OCI-LY1 (cell line): ENCODE results near the gene ASPSCR1.

Experiments used
- H2AFZ ChIP-seq: fragments of 200-600 bp; sonication (generic), shearing (Covaris generic); 2 replicates; pipeline ENCODE4 v1.6.0; 2014; ENCODE audit warnings: antibody characterized with exemption, mild to moderate bottlenecking, low read length
- H3F3A ChIP-seq: fragments of 200-600 bp; sonication (generic), shearing (Covaris generic); 2 replicates; pipeline ENCODE4 v1.6.0; 2014; ENCODE audit warnings: mild to moderate bottlenecking, antibody characterized with exemption, low read length, moderate library complexity; ENCODE audit not compliant: insufficient read depth
- H3K27ac ChIP-seq: fragments of 200-600 bp; sonication (generic); 2 replicates; pipeline ENCODE4 v1.5.1; 2014; ENCODE audit warnings: low read length, mixed run types, mild to moderate bottlenecking, low read depth; ENCODE audit not compliant: poor library complexity, severe bottlenecking
- H3K27me3 ChIP-seq: fragments of 200-600 bp; sonication (generic); 2 replicates; pipeline ENCODE4 v1.6.0; 2014; ENCODE audit warnings: antibody characterized with exemption, mild to moderate bottlenecking, low read length, moderate library complexity; ENCODE audit not compliant: insufficient read depth
- H3K36me3 ChIP-seq: fragments of 200-600 bp; sonication (generic); 2 replicates; pipeline ENCODE4 v1.6.1; 2014; ENCODE audit warnings: mild to moderate bottlenecking, antibody characterized with exemption, low read length, moderate library complexity, mixed read lengths; ENCODE audit not compliant: insufficient read depth
- H3K4me1 ChIP-seq: fragments of 200-600 bp; sonication (generic); 2 replicates; pipeline ENCODE4 v1.5.1; 2014; ENCODE audit warnings: mild to moderate bottlenecking, low read length, moderate library complexity; ENCODE audit not compliant: insufficient read depth, severe bottlenecking
- H3K4me2 ChIP-seq: fragments of 200-600 bp; sonication (generic), shearing (Covaris generic); 2 replicates; pipeline ENCODE4 v1.6.1; 2014; ENCODE audit warnings: low read length
- H3K4me3 ChIP-seq: fragments of 200-600 bp; sonication (generic); 2 replicates; pipeline ENCODE4 v1.5.1; 2014; ENCODE audit warnings: low read length, low read depth, mild to moderate bottlenecking, mixed read lengths; ENCODE audit not compliant: poor library complexity, severe bottlenecking
- H3K79me2 ChIP-seq: fragments of 200-600 bp; shearing (Covaris generic); 2 replicates; pipeline ENCODE4 v1.6.1; 2016; ENCODE audit warnings: mixed run types, low read length, mixed read lengths; ENCODE audit not compliant: insufficient read depth
- H3K9ac ChIP-seq: fragments of 200-600 bp; sonication (generic), shearing (Covaris generic); 2 replicates; pipeline ENCODE4 v1.6.1; 2014; ENCODE audit warnings: mild to moderate bottlenecking, low read length, mixed read lengths
- H3K9me2 ChIP-seq: fragments of 200-600 bp; sonication (generic), shearing (Covaris generic); 2 replicates; pipeline ENCODE4 v1.6.1; 2014; ENCODE audit warnings: low read depth, mild to moderate bottlenecking, low read length, mixed read lengths
- H3K9me3 ChIP-seq: fragments of 200-600 bp; shearing (Covaris generic); 2 replicates; pipeline ENCODE4 v1.6.1; 2014; ENCODE audit warnings: low read length, mixed read lengths
- H4K20me1 ChIP-seq: fragments of 200-600 bp; sonication (generic), shearing (Covaris generic); 2 replicates; pipeline ENCODE4 v1.6.0; 2016; ENCODE audit warnings: mild to moderate bottlenecking, low read length; ENCODE audit not compliant: insufficient read depth
- EZH2 ChIP-seq: fragments of 200-600 bp; sonication (generic), shearing (Covaris generic); IDR thresholded peaks from 2 replicates; pipeline ENCODE4 v1.8.0; 2017; ENCODE audit warnings: borderline replicate concordance, mixed run types, mild to moderate bottlenecking, antibody characterized with exemption, low read length, moderate library complexity, mixed read lengths
- TF ChIP-seq, protein P1 (sequence below): fragments of 200-600 bp; sonication (generic), shearing (Covaris generic); IDR thresholded peaks from 2 replicates; pipeline ENCODE4 v1.5.1; 2017; ENCODE audit warnings: mild to moderate bottlenecking, antibody characterized with exemption, low read length, moderate library complexity, mixed read lengths

The ASPSCR1 gene

DNA sequence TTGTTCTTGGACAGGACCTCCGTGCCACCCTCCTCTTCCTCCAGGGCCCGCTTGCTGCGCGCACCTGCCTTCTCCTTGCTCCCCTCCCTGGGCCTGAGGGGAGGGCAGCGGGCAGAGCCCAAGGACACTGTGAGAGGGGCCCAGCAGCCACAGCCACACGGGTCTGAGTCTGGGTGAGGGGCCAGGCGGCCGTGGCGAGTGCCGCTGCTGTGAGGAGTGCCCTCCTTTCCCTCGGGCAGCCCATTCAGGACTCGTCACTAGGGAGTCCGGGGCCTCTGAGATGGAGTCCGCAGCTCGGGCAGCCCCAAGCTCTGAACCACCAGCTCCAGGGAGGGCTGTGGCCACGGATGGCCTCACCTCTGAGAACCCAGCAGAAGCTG is 82.6 kb downstream of the ASPSCR1 start:
- Histone ChIP-seq H4K20me1 (no peaks in the 10 kb centered on the region), H3F3A (no peaks in the 10 kb centered on the region), H3K27me3 (no peaks in the 10 kb centered on the region), H3K9me3 (no peaks in the 10 kb centered on the region), H3K36me3 (peaks cover 89% of the 10 kb centered on the region), H2AFZ (no peak overlapping the region), H3K9ac (no peak overlapping the region), H3K79me2 (no peaks in the 10 kb centered on the region), H3K4me1 (peaks cover 17% of the 10 kb centered on the region), H3K4me3 (no peak overlapping the region), H3K27ac (no peak overlapping the region), H3K9me2 (no peaks in the 10 kb centered on the region), H3K4me2 (no peak overlapping the region)
- TF ChIP-seq, protein P1, sequence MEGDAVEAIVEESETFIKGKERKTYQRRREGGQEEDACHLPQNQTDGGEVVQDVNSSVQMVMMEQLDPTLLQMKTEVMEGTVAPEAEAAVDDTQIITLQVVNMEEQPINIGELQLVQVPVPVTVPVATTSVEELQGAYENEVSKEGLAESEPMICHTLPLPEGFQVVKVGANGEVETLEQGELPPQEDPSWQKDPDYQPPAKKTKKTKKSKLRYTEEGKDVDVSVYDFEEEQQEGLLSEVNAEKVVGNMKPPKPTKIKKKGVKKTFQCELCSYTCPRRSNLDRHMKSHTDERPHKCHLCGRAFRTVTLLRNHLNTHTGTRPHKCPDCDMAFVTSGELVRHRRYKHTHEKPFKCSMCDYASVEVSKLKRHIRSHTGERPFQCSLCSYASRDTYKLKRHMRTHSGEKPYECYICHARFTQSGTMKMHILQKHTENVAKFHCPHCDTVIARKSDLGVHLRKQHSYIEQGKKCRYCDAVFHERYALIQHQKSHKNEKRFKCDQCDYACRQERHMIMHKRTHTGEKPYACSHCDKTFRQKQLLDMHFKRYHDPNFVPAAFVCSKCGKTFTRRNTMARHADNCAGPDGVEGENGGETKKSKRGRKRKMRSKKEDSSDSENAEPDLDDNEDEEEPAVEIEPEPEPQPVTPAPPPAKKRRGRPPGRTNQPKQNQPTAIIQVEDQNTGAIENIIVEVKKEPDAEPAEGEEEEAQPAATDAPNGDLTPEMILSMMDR, result no peak
- no peak for TF ChIP-seq EZH2

DNA sequence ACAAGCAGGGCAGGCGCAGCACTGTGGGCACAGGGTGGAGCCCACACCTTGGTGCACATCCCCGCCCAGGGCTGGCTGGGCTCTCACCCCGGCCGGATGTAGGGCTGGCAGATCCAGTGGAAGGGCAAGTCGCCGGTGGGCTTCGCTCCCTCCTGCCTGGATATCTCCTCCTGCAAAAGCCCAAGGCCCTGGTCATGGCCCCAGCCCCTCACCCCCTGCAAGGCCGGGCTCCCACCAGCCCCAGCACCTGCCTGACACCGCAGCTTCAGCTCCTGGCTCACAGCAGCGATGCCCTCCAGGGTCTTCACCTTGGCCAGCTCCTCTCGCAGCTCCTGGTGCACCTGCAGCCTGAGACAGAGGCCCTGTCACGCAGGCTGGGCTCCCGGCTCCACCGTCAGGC is 83.2 kb downstream of the ASPSCR1 start:
- Histone ChIP-seq H3K9me2 (no peaks in the 10 kb centered on the region), H3F3A (no peaks in the 10 kb centered on the region), H3K4me2 (no peak overlapping the region), H2AFZ (no peak overlapping the region), H3K9me3 (no peaks in the 10 kb centered on the region), H4K20me1 (no peaks in the 10 kb centered on the region), H3K27ac (no peak overlapping the region), H3K4me1 (peaks cover 17% of the 10 kb centered on the region), H3K4me3 (no peak overlapping the region), H3K27me3 (no peaks in the 10 kb centered on the region), H3K9ac (no peak overlapping the region), H3K79me2 (no peaks in the 10 kb centered on the region), H3K36me3 (peaks cover 83% of the 10 kb centered on the region)
- TF ChIP-seq, protein P1, result no peak
- no peak for TF ChIP-seq EZH2

DNA sequence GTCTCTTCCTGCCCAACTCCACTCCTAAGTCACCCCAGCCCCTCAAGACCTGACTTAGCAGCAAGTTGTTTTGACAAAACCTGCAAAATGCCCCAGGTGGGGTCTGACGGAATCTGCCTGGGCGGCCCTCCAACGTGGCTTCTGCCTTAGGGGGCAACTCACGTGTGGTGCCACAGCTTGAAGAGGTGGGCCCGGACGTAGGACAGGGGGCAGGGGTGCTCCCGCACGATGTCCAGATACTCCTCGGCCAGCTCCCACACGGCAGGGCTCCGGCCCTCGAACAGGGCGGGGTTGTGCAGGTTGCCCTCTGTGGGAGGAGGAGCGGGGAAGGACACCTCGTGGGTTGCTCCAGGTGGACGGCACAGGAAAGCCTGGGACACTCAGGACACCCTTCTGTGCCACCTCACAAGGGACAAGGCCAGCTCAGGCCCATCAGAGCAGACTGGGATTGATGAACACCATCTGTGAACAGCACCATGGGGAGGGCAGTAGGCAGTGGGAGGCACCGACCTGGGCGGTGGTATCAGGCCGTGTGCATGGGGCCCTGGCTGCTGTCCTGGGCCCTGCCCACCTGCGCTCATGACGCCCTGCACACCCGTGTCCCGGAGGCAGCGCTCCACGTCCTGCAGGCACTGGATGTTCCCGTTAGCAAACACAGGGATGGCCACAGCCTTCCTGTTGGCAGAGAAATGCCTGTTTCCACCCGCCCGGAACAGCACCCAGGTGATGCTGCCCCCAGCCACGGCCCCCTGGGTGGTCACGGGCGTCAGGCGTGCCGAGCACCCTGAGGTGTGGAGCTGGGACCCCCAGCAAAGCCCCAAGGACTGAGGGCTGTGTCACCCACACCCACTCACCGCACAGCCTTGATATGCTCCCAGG is 83.9 kb downstream of the ASPSCR1 start:
- no peaks in the 10 kb centered on the region for H3K9me2 ChIP-seq
- H3K4me1 ChIP-seq, result peaks cover 20% of the 10 kb centered on the region
- no peak overlapping the region for H3K4me2 ChIP-seq
- no peaks in the 10 kb centered on the region for H3K9me3 ChIP-seq
- no peaks in the 10 kb centered on the region for H3F3A ChIP-seq
- H3K4me3 ChIP-seq, result no peak overlapping the region
- H3K27ac ChIP-seq, result no peak overlapping the region
- no peak overlapping the region for H3K9ac ChIP-seq
- peaks cover 76% of the 10 kb centered on the region for H3K36me3 ChIP-seq
- H3K79me2 ChIP-seq, result no peaks in the 10 kb centered on the region
- no peak for TF ChIP-seq EZH2
- TF ChIP-seq, protein P1, result no peak
- H4K20me1 ChIP-seq, result no peaks in the 10 kb centered on the region
- H3K27me3 ChIP-seq, result no peaks in the 10 kb centered on the region
- H2AFZ ChIP-seq, result no peak overlapping the region
